Measurements from ENCODE around the gene EXOC4.

EXOC4 gene

GRCh38 chr7:133583545-133584171, 330.8 kb downstream of the EXOC4 start:
- H3K9me3 ChIP-seq (ENCODE audit: control insufficient read depth, insufficient read depth, low read depth, low read length), result no peaks in the 10 kb centered on the region
- H3K9ac ChIP-seq (ENCODE audit: low read length), result no peak overlapping the region
- H3K4me3 ChIP-seq (ENCODE audit: low read depth, low read length), result no peak overlapping the region
- H3K4me1 ChIP-seq (ENCODE audit: control insufficient read depth, insufficient read depth, low read length), result 0 out of 2 replicates have a peak, but pooled peaks cover 3% of the 10 kb centered on the region
- no peaks in the 10 kb centered on the region for H3K27me3 ChIP-seq (ENCODE audit: control insufficient read depth, insufficient read depth, low read length)
- H3K36me3 ChIP-seq (ENCODE audit: control insufficient read depth, insufficient read depth, low read length), result no peaks in the 10 kb centered on the region
- no peak overlapping the region for H3K27ac ChIP-seq (ENCODE audit: low read depth, low read length)

- Histone ChIP-seq H3K9ac (ENCODE audit: low read length) (no peak overlapping the region), H3K27me3 (ENCODE audit: control insufficient read depth, insufficient read depth, low read length) (no peaks in the 10 kb centered on the region), H3K4me3 (ENCODE audit: low read depth, low read length) (no peak overlapping the region), H3K4me1 (ENCODE audit: control insufficient read depth, insufficient read depth, low read length) (peaks cover 7% of the 10 kb centered on the region; the same call in 1 of the 2 replicates), H3K27ac (ENCODE audit: low read depth, low read length) (no peak overlapping the region), H3K9me3 (ENCODE audit: control insufficient read depth, insufficient read depth, low read depth, low read length) (no peaks in the 10 kb centered on the region), H3K36me3 (ENCODE audit: control insufficient read depth, insufficient read depth, low read length) (no peaks in the 10 kb centered on the region)
Observed at GRCh38 chr7:133584956-133585668, 332.2 kb downstream of the EXOC4 start.

GRCh38 chr7:133586253-133586652, 333.4 kb downstream of the EXOC4 start:
- Histone ChIP-seq H3K36me3 (ENCODE audit: control insufficient read depth, insufficient read depth, low read length) (no peaks in the 10 kb centered on the region), H3K4me3 (ENCODE audit: low read depth, low read length) (no peak overlapping the region), H3K9me3 (ENCODE audit: control insufficient read depth, insufficient read depth, low read depth, low read length) (no peaks in the 10 kb centered on the region), H3K27me3 (ENCODE audit: control insufficient read depth, insufficient read depth, low read length) (no peaks in the 10 kb centered on the region), H3K27ac (ENCODE audit: low read depth, low read length) (no peak overlapping the region), H3K9ac (ENCODE audit: low read length) (no peak overlapping the region), H3K4me1 (ENCODE audit: control insufficient read depth, insufficient read depth, low read length) (peaks cover 7% of the 10 kb centered on the region; the same call in 1 of the 2 replicates)

GRCh38 chr7:133587903-133588302, 335.0 kb downstream of the EXOC4 start:
- peaks cover 7% of the 10 kb centered on the region; the same call in 1 of the 2 replicates for H3K4me1 ChIP-seq (ENCODE audit: control insufficient read depth, insufficient read depth, low read length)
- H3K27me3 ChIP-seq (ENCODE audit: control insufficient read depth, insufficient read depth, low read length), result no peaks in the 10 kb centered on the region
- no peak overlapping the region for H3K9ac ChIP-seq (ENCODE audit: low read length)
- no peaks in the 10 kb centered on the region for H3K36me3 ChIP-seq (ENCODE audit: control insufficient read depth, insufficient read depth, low read length)
- no peak overlapping the region for H3K4me3 ChIP-seq (ENCODE audit: low read depth, low read length)
- no peaks in the 10 kb centered on the region for H3K9me3 ChIP-seq (ENCODE audit: control insufficient read depth, insufficient read depth, low read depth, low read length)
- no peak overlapping the region for H3K27ac ChIP-seq (ENCODE audit: low read depth, low read length)

- Histone ChIP-seq H3K4me3 (ENCODE audit: low read depth, low read length) (no peak overlapping the region), H3K9ac (ENCODE audit: low read length) (no peak overlapping the region), H3K9me3 (ENCODE audit: control insufficient read depth, insufficient read depth, low read depth, low read length) (no peaks in the 10 kb centered on the region), H3K4me1 (ENCODE audit: control insufficient read depth, insufficient read depth, low read length) (peaks cover 4% of the 10 kb centered on the region; the same call in 1 of the 2 replicates), H3K27me3 (ENCODE audit: control insufficient read depth, insufficient read depth, low read length) (no peaks in the 10 kb centered on the region), H3K27ac (ENCODE audit: low read depth, low read length) (no peak overlapping the region), H3K36me3 (ENCODE audit: control insufficient read depth, insufficient read depth, low read length) (no peaks in the 10 kb centered on the region)
Observed at GRCh38 chr7:133590795-133591194, 337.9 kb downstream of the EXOC4 start.

GRCh38 chr7:133591704-133592340, 338.9 kb downstream of the EXOC4 start:
- no peak overlapping the region for H3K27ac ChIP-seq (ENCODE audit: low read depth, low read length)
- H3K36me3 ChIP-seq (ENCODE audit: control insufficient read depth, insufficient read depth, low read length), result no peaks in the 10 kb centered on the region
- H3K9ac ChIP-seq (ENCODE audit: low read length), result no peak overlapping the region
- H3K9me3 ChIP-seq (ENCODE audit: control insufficient read depth, insufficient read depth, low read depth, low read length), result no peaks in the 10 kb centered on the region
- no peak overlapping the region for H3K4me3 ChIP-seq (ENCODE audit: low read depth, low read length)
- H3K27me3 ChIP-seq (ENCODE audit: control insufficient read depth, insufficient read depth, low read length), result no peaks in the 10 kb centered on the region
- H3K4me1 ChIP-seq (ENCODE audit: control insufficient read depth, insufficient read depth, low read length), result peaks cover 4% of the 10 kb centered on the region; the same call in 1 of the 2 replicates

GRCh38 chr7:133593561-133593960, 340.7 kb downstream of the EXOC4 start:
- H3K4me1 ChIP-seq (ENCODE audit: control insufficient read depth, insufficient read depth, low read length), result peaks cover 4% of the 10 kb centered on the region; the same call in 1 of the 2 replicates
- no peak overlapping the region for H3K27ac ChIP-seq (ENCODE audit: low read depth, low read length)
- no peak overlapping the region for H3K9ac ChIP-seq (ENCODE audit: low read length)
- no peaks in the 10 kb centered on the region for H3K36me3 ChIP-seq (ENCODE audit: control insufficient read depth, insufficient read depth, low read length)
- no peaks in the 10 kb centered on the region for H3K9me3 ChIP-seq (ENCODE audit: control insufficient read depth, insufficient read depth, low read depth, low read length)
- H3K27me3 ChIP-seq (ENCODE audit: control insufficient read depth, insufficient read depth, low read length), result no peaks in the 10 kb centered on the region
- no peak overlapping the region for H3K4me3 ChIP-seq (ENCODE audit: low read depth, low read length)

GRCh38 chr7:133601617-133602016, 348.7 kb downstream of the EXOC4 start:
- H3K9me3 ChIP-seq (ENCODE audit: control insufficient read depth, insufficient read depth, low read depth, low read length), result no peaks in the 10 kb centered on the region
- H3K4me1 ChIP-seq (ENCODE audit: control insufficient read depth, insufficient read depth, low read length), result no peaks in the 10 kb centered on the region
- no peaks in the 10 kb centered on the region for H3K27me3 ChIP-seq (ENCODE audit: control insufficient read depth, insufficient read depth, low read length)
- H3K27ac ChIP-seq (ENCODE audit: low read depth, low read length), result no peak overlapping the region
- no peak overlapping the region for H3K4me3 ChIP-seq (ENCODE audit: low read depth, low read length)
- H3K36me3 ChIP-seq (ENCODE audit: control insufficient read depth, insufficient read depth, low read length), result no peaks in the 10 kb centered on the region
- no peak overlapping the region for H3K9ac ChIP-seq (ENCODE audit: low read length)

- H3K27me3 ChIP-seq (ENCODE audit: control insufficient read depth, insufficient read depth, low read length), result no peaks in the 10 kb centered on the region
- H3K4me1 ChIP-seq (ENCODE audit: control insufficient read depth, insufficient read depth, low read length), result no peaks in the 10 kb centered on the region
- H3K36me3 ChIP-seq (ENCODE audit: control insufficient read depth, insufficient read depth, low read length), result no peaks in the 10 kb centered on the region
- H3K9ac ChIP-seq (ENCODE audit: low read length), result no peak overlapping the region
- no peaks in the 10 kb centered on the region for H3K9me3 ChIP-seq (ENCODE audit: control insufficient read depth, insufficient read depth, low read depth, low read length)
- H3K27ac ChIP-seq (ENCODE audit: low read depth, low read length), result no peak overlapping the region
- no peak overlapping the region for H3K4me3 ChIP-seq (ENCODE audit: low read depth, low read length)
Observed at GRCh38 chr7:133602291-133602690, 349.4 kb downstream of the EXOC4 start.

GRCh38 chr7:133606991-133607390, 354.1 kb downstream of the EXOC4 start:
- Histone ChIP-seq H3K27me3 (ENCODE audit: control insufficient read depth, insufficient read depth, low read length) (no peaks in the 10 kb centered on the region), H3K4me3 (ENCODE audit: low read depth, low read length) (no peak overlapping the region), H3K4me1 (ENCODE audit: control insufficient read depth, insufficient read depth, low read length) (no peaks in the 10 kb centered on the region), H3K9me3 (ENCODE audit: control insufficient read depth, insufficient read depth, low read depth, low read length) (no peaks in the 10 kb centered on the region), H3K9ac (ENCODE audit: low read length) (no peak overlapping the region), H3K36me3 (ENCODE audit: control insufficient read depth, insufficient read depth, low read length) (no peaks in the 10 kb centered on the region), H3K27ac (ENCODE audit: low read depth, low read length) (no peak overlapping the region)

- Histone ChIP-seq H3K27me3 (ENCODE audit: control insufficient read depth, insufficient read depth, low read length) (no peaks in the 10 kb centered on the region), H3K27ac (ENCODE audit: low read depth, low read length) (no peak overlapping the region), H3K4me1 (ENCODE audit: control insufficient read depth, insufficient read depth, low read length) (no peaks in the 10 kb centered on the region), H3K4me3 (ENCODE audit: low read depth, low read length) (no peak overlapping the region), H3K9me3 (ENCODE audit: control insufficient read depth, insufficient read depth, low read depth, low read length) (no peaks in the 10 kb centered on the region), H3K36me3 (ENCODE audit: control insufficient read depth, insufficient read depth, low read length) (no peaks in the 10 kb centered on the region), H3K9ac (ENCODE audit: low read length) (no peak overlapping the region)
Observed at GRCh38 chr7:133609806-133610205, 356.9 kb downstream of the EXOC4 start.

Measured in HUES6 (cell line).